NB4 (cell line): ENCODE measurements around the gene RETREG1.

Source experiments
- POLR2A ChIP-seq: IDR thresholded peaks from 2 replicates; pipeline ENCODE4 v1.6.1; 2011; ENCODE audit warnings: mild to moderate bottlenecking; ENCODE audit not compliant: insufficient read length; ENCODE audit errors: extremely low read depth
- TF ChIP-seq, protein P1 (sequence below): IDR thresholded peaks from one replicate; pipeline ENCODE4 v1.5.1; 2012; ENCODE audit warnings: low read depth, low read length
- TF ChIP-seq, protein P2 (sequence below): IDR thresholded peaks from 2 replicates; pipeline ENCODE4 v1.6.1; 2011; ENCODE audit warnings: low read depth, low read length

DNA sequence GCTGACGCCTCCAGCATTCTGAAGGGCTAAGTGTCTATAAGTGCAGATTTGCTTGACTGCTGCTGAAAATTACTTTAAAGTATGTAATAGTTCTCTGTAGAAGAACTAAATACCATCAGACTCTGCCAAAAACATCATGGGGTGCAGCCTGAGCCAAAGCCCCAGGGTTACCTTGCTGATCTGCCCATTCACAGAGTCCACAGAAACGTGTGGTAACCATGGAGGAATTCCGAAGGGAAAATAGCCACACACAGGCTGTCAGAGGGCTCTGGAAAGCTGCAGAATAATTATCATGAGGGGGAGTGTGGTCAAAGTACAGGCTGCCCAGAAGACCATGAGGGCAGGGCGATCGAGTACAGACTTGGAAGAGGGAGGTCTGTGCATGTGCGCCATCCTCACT, 36.4 kb downstream of the RETREG1 start:
- TF ChIP-seq, protein P1, sequence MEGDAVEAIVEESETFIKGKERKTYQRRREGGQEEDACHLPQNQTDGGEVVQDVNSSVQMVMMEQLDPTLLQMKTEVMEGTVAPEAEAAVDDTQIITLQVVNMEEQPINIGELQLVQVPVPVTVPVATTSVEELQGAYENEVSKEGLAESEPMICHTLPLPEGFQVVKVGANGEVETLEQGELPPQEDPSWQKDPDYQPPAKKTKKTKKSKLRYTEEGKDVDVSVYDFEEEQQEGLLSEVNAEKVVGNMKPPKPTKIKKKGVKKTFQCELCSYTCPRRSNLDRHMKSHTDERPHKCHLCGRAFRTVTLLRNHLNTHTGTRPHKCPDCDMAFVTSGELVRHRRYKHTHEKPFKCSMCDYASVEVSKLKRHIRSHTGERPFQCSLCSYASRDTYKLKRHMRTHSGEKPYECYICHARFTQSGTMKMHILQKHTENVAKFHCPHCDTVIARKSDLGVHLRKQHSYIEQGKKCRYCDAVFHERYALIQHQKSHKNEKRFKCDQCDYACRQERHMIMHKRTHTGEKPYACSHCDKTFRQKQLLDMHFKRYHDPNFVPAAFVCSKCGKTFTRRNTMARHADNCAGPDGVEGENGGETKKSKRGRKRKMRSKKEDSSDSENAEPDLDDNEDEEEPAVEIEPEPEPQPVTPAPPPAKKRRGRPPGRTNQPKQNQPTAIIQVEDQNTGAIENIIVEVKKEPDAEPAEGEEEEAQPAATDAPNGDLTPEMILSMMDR = no peak
- no peak for TF ChIP-seq POLR2A
- TF ChIP-seq, protein P2, sequence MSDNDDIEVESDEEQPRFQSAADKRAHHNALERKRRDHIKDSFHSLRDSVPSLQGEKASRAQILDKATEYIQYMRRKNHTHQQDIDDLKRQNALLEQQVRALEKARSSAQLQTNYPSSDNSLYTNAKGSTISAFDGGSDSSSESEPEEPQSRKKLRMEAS = no peak
